WTC11 (cell line): ENCODE data around the gene ACTRT3. TPM values are rescaled to one million over a fixed set of nuclear protein-coding genes. Genes with fewer than 3 reads are reported as not detected.
"Not testable (repeated sequence)": the region's sequence is repeated elsewhere in the genome, so short reads cannot be mapped to it uniquely, and the experiment has no call there.

ENCODE experiments used
- ATAC-seq: fragments of 200-7000 bp; cut with Tn5 transposase; 2 replicates; pipeline ENCODE4 v1.10.0; 2021; ENCODE audit warnings: mild to moderate bottlenecking, moderate library complexity
- CTCF ChIA-PET: fragments of 300-600 bp; sonication (Branson Sonifier 250); formaldehyde crosslinking; loops from one replicate; lab custom pipeline; 2021; ENCODE audit warnings: antibody characterized with exemption; lab: Charles Lee
- POLR2A ChIA-PET: fragments of 350-600 bp; sonication (Branson Sonifier 250); formaldehyde crosslinking; loops from one replicate; lab custom pipeline; 2021; ENCODE audit warnings: antibody characterized with exemption; lab: Charles Lee
- DNase-seq: peaks from one replicate; pipeline ENCODE4 v3.0.0; 2021; ENCODE audit warnings: low spot score
- H3K27ac Mint-ChIP-seq: 2 replicates; pipeline ENCODE4 v1.8.0; 2021; ENCODE audit warnings: mixed read lengths
- H3K27me3 Mint-ChIP-seq: 2 replicates; pipeline ENCODE4 v1.8.0; 2021; ENCODE audit warnings: low read depth, mild to moderate bottlenecking, moderate library complexity, mixed read lengths
- H3K36me3 Mint-ChIP-seq: 2 replicates; pipeline ENCODE4 v1.8.0; 2021; ENCODE audit warnings: mixed read lengths
- H3K4me1 Mint-ChIP-seq: 2 replicates; pipeline ENCODE4 v1.8.0; 2022; ENCODE audit warnings: mixed read lengths
- H3K4me3 Mint-ChIP-seq: 2 replicates; pipeline ENCODE4 v1.8.0; 2021; ENCODE audit warnings: mild to moderate bottlenecking, moderate library complexity, mixed read lengths
- H3K9me3 Mint-ChIP-seq: 2 replicates; pipeline ENCODE4 v1.8.0; 2021; ENCODE audit warnings: mixed read lengths
- ATF2 ChIP-seq: sonication (generic); formaldehyde crosslinking; IDR thresholded peaks from 2 replicates; pipeline ENCODE4 v1.8.1; 2022; ENCODE audit warnings: low read depth, missing genetic modification reagents, borderline replicate concordance
- E2F4 ChIP-seq: sonication (generic); formaldehyde crosslinking; IDR thresholded peaks from 2 replicates; pipeline ENCODE4 v1.8.1; 2022; ENCODE audit warnings: low read depth, mild to moderate bottlenecking, moderate library complexity, missing genetic modification reagents, borderline replicate concordance
- ELF4 ChIP-seq: sonication (generic); formaldehyde crosslinking; IDR thresholded peaks from 2 replicates; pipeline ENCODE4 v1.8.1; 2022; ENCODE audit warnings: low read depth, mild to moderate bottlenecking, moderate library complexity, missing genetic modification reagents
- ERG ChIP-seq: fragments of 250-450 bp; sonication (Bioruptor Pico); IDR thresholded peaks from 2 replicates; pipeline ENCODE4 v1.8.0; 2021; ENCODE audit warnings: mild to moderate bottlenecking
- FOXP4 ChIP-seq: sonication (generic); formaldehyde crosslinking; IDR thresholded peaks from 2 replicates; pipeline ENCODE4 v1.8.0; 2022; ENCODE audit warnings: mild to moderate bottlenecking, missing genetic modification reagents
- GRHL2 ChIP-seq: fragments of 250-450 bp; sonication (Bioruptor Pico); IDR thresholded peaks from 2 replicates; pipeline ENCODE4 v1.8.0; 2022; ENCODE audit warnings: mild to moderate bottlenecking, moderate library complexity; ENCODE audit not compliant: insufficient replicate concordance, severe bottlenecking
- OVOL2 ChIP-seq: fragments of 250-450 bp; sonication (Bioruptor Pico); IDR thresholded peaks from 2 replicates; pipeline ENCODE4 v1.9.0; 2021; ENCODE audit warnings: mild to moderate bottlenecking, borderline replicate concordance
- PRDM15 ChIP-seq: sonication (generic); formaldehyde crosslinking; IDR thresholded peaks from 2 replicates; pipeline ENCODE4 v1.8.0; 2022; ENCODE audit warnings: missing genetic modification reagents
- SMAD4 ChIP-seq: sonication (generic); formaldehyde crosslinking; IDR thresholded peaks from 2 replicates; pipeline ENCODE4 v1.8.0; 2022; ENCODE audit warnings: mild to moderate bottlenecking, missing genetic modification reagents
- ZNF423 ChIP-seq: fragments of 250-450 bp; sonication (Bioruptor Pico); IDR thresholded peaks from 2 replicates; pipeline ENCODE4 v2.1.2; 2022; ENCODE audit warnings: mild to moderate bottlenecking, moderate library complexity
- ZSCAN18 ChIP-seq: fragments of 250-450 bp; sonication (Bioruptor Pico); IDR thresholded peaks from 2 replicates; pipeline ENCODE4 v2.1.2; 2022; ENCODE audit warnings: mild to moderate bottlenecking, moderate library complexity
- total RNA-seq: library from RNA; stranded (reverse); gene quantifications from 3 replicates; pipeline ENCODE4 v1.2.3, GENCODE V29; 2021

ACTRT3 gene
- total RNA-seq, 1 experiment from 2014 or later: 2.3 TPM

GRCh38 chr3:169739067-169739466 lies 30.3 kb downstream of the ACTRT3 start:
- H3K9me3 Mint-ChIP-seq: peaks cover 35% of the 10 kb centered on the region
- peak overlapping the region; percentile 71 for H3K27ac Mint-ChIP-seq
- ChIA-PET POLR2A (no interaction called here), CTCF (interaction anchor here (0.8 to 1.1 kb wide), 2 partner anchors 70 to 590 kb away, joined by 3 read pairs; no protein-coding TSS in a partner anchor)
- no peak for DNase-seq
- peaks cover 4% of the 10 kb centered on the region; the same call in 1 of the 2 replicates for H3K27me3 Mint-ChIP-seq
- peaks cover 26% of the 10 kb centered on the region for H3K4me1 Mint-ChIP-seq
- H3K36me3 Mint-ChIP-seq: peaks cover 38% of the 10 kb centered on the region
- ATAC-seq: peak; percentile 92
- H3K4me3 Mint-ChIP-seq: no peak overlapping the region
- TF ChIP-seq PRDM15 (no peak), FOXP4 (CRISPR knock-in tag) (no peak), ATF2 (CRISPR knock-in tag) (no peak)

- H3K4me1 Mint-ChIP-seq, H3K4me3 Mint-ChIP-seq, DNase-seq, CTCF ChIA-PET, POLR2A ChIA-PET, ATAC-seq, H3K27ac Mint-ChIP-seq, H3K27me3 Mint-ChIP-seq: not testable (repeated sequence)
- Mint-ChIP-seq H3K9me3 (peaks cover 51% of the 10 kb centered on the region), H3K36me3 (peaks cover 50% of the 10 kb centered on the region)
Observed at GRCh38 chr3:169731857-169732256, 37.5 kb downstream of the ACTRT3 start.

- TF ChIP-seq OVOL2 (CRISPR knock-in tag) (no peak), E2F4 (CRISPR knock-in tag) (no peak), PRDM15 (no peak), ZSCAN18 (no peak), GRHL2 (CRISPR knock-in tag) (no peak), ZNF423 (CRISPR knock-in tag) (no peak), ERG (no peak), ELF4 (CRISPR knock-in tag) (no peak), SMAD4 (CRISPR knock-in tag) (no peak)
- no peak overlapping the region for H3K4me3 Mint-ChIP-seq
- H3K27ac Mint-ChIP-seq: no peak overlapping the region
- no peaks in the 10 kb centered on the region for H3K27me3 Mint-ChIP-seq
- H3K4me1 Mint-ChIP-seq: no peaks in the 10 kb centered on the region
- no peak for DNase-seq
- CTCF ChIA-PET: no interaction called here
- H3K9me3 Mint-ChIP-seq: peaks cover 7% of the 10 kb centered on the region
- ATAC-seq: no peak
- no peaks in the 10 kb centered on the region; the same call in 1 of the 2 replicates for H3K36me3 Mint-ChIP-seq
- POLR2A ChIA-PET: no interaction called here
Observed at GRCh38 chr3:169722724-169723123, 46.6 kb downstream of the ACTRT3 start.

- POLR2A ChIA-PET, H3K36me3 Mint-ChIP-seq, CTCF ChIA-PET: not testable (repeated sequence)
Observed at GRCh38 chr3:169718415-169718814, 50.9 kb downstream of the ACTRT3 start.

More at GRCh38 chr3:169718415-169718814, 50.9 kb downstream of the ACTRT3 start:
- not testable (repeated sequence) for H3K27ac Mint-ChIP-seq, H3K4me1 Mint-ChIP-seq, H3K4me3 Mint-ChIP-seq, H3K27me3 Mint-ChIP-seq, ATAC-seq, DNase-seq
- H3K9me3 Mint-ChIP-seq: peaks cover 12% of the 10 kb centered on the region
